IMR-90 (cell line): ENCODE data around the gene RHPN2.

Source experiments
- BHLHE40 ChIP-seq: fragments of 150-350 bp; IDR thresholded peaks from 2 replicates; pipeline ENCODE4 v1.6.1; 2016; ENCODE audit warnings: mild to moderate bottlenecking, low read depth, low read length
- CEBPB ChIP-seq: IDR thresholded peaks from 2 replicates; pipeline ENCODE4 v1.6.1; 2012; ENCODE audit warnings: low read depth, low read length, improper control_type of control experiment
- CHD1 ChIP-seq: IDR thresholded peaks from 2 replicates; pipeline ENCODE4 v1.6.1; 2012; ENCODE audit warnings: low read depth, low read length, improper control_type of control experiment
- ELK1 ChIP-seq: fragments of 150-350 bp; IDR thresholded peaks from 2 replicates; pipeline ENCODE4 v1.6.1; 2016; ENCODE audit warnings: low read depth, mild to moderate bottlenecking, low read length, moderate library complexity, borderline replicate concordance
- FOS ChIP-seq: fragments of 150-350 bp; IDR thresholded peaks from 2 replicates; pipeline ENCODE4 v1.6.1; 2016; ENCODE audit warnings: low read depth, low read length
- MAZ ChIP-seq: IDR thresholded peaks from 2 replicates; pipeline ENCODE4 v1.6.1; 2012; ENCODE audit warnings: low read depth, mild to moderate bottlenecking, low read length, improper control_type of control experiment, moderate library complexity, borderline replicate concordance
- NFE2L2 ChIP-seq: fragments of 150-350 bp; IDR thresholded peaks from 2 replicates; pipeline ENCODE4 v1.6.1; 2016; ENCODE audit warnings: low read depth, mild to moderate bottlenecking, low read length
- POLR2A ChIP-seq: IDR thresholded peaks from 2 replicates; pipeline ENCODE4 v1.6.1; 2012; ENCODE audit warnings: mild to moderate bottlenecking, low read depth, low read length
- RAD21 ChIP-seq: IDR thresholded peaks from 2 replicates; pipeline ENCODE4 v1.6.1; 2012; ENCODE audit warnings: low read length, improper control_type of control experiment
- RCOR1 ChIP-seq: IDR thresholded peaks from 2 replicates; pipeline ENCODE4 v1.6.1; 2012; ENCODE audit warnings: mild to moderate bottlenecking, low read length, improper control_type of control experiment; ENCODE audit not compliant: insufficient replicate concordance
- RFX5 ChIP-seq: IDR thresholded peaks from 2 replicates; pipeline ENCODE4 v1.8.0; 2012; ENCODE audit warnings: low read depth, mild to moderate bottlenecking, low read length, moderate library complexity
- USF2 ChIP-seq: fragments of 150-350 bp; IDR thresholded peaks from 2 replicates; pipeline ENCODE4 v1.6.1; 2017; ENCODE audit warnings: mild to moderate bottlenecking, antibody characterized with exemption, low read length, low read depth
- TF ChIP-seq, protein P1 (sequence below): conservative IDR thresholded peaks from 2 replicates; pipeline ENCODE4 v1.5.1; 2012; ENCODE audit warnings: mild to moderate bottlenecking, low read depth, low read length, improper control_type of control experiment

- TF ChIP-seq, protein P1, sequence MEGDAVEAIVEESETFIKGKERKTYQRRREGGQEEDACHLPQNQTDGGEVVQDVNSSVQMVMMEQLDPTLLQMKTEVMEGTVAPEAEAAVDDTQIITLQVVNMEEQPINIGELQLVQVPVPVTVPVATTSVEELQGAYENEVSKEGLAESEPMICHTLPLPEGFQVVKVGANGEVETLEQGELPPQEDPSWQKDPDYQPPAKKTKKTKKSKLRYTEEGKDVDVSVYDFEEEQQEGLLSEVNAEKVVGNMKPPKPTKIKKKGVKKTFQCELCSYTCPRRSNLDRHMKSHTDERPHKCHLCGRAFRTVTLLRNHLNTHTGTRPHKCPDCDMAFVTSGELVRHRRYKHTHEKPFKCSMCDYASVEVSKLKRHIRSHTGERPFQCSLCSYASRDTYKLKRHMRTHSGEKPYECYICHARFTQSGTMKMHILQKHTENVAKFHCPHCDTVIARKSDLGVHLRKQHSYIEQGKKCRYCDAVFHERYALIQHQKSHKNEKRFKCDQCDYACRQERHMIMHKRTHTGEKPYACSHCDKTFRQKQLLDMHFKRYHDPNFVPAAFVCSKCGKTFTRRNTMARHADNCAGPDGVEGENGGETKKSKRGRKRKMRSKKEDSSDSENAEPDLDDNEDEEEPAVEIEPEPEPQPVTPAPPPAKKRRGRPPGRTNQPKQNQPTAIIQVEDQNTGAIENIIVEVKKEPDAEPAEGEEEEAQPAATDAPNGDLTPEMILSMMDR, result no peak
- TF ChIP-seq MAZ, result no peak
- TF ChIP-seq RCOR1, result no peak
- TF ChIP-seq POLR2A, result no peak
- no peak for TF ChIP-seq RAD21
- no peak for TF ChIP-seq CHD1
- TF ChIP-seq USF2, result no peak
- no peak for TF ChIP-seq CEBPB
- TF ChIP-seq NFE2L2, result no peak
- TF ChIP-seq FOS, result no peak
- no peak for TF ChIP-seq BHLHE40
- TF ChIP-seq ELK1, result no peak
- no peak for TF ChIP-seq RFX5
These were observed 29.9 kb upstream of the RHPN2 start for GRCh38 chr19:33094436-33095067.
